ENCODE results near the gene BAHCC1.
A peak's percentile ranks its signal among the peaks of the same experiment; 100 is the strongest.

BAHCC1 gene

GRCh38 chr17:81367171-81367570 lies 28.1 kb upstream of the BAHCC1 start:
- DNase-seq (ENCODE audit: low read depth, low spot score) = no peak

GRCh38 chr17:81368161-81369022 lies 26.9 kb upstream of the BAHCC1 start:
- DNase-seq (ENCODE audit: low read depth, low spot score) = no peak

GRCh38 chr17:81370294-81370693 lies 25.0 kb upstream of the BAHCC1 start:
- DNase-seq (ENCODE audit: low read depth, low spot score) = no peak

GRCh38 chr17:81371910-81372760 lies 23.1 kb upstream of the BAHCC1 start:
- peak; percentile 63 for DNase-seq (ENCODE audit: low read depth, low spot score)

GRCh38 chr17:81373536-81374160 lies 21.6 kb upstream of the BAHCC1 start:
- DNase-seq (ENCODE audit: low read depth, low spot score) = no peak

GRCh38 chr17:81374890-81375289 lies 20.4 kb upstream of the BAHCC1 start:
- DNase-seq (ENCODE audit: low read depth, low spot score) = no peak

GRCh38 chr17:81376946-81377714 lies 18.1 kb upstream of the BAHCC1 start:
- DNase-seq (ENCODE audit: low read depth, low spot score) = no peak

- no peak for DNase-seq (ENCODE audit: low read depth, low spot score)
Observed at GRCh38 chr17:81378941-81379511, 16.2 kb upstream of the BAHCC1 start.

GRCh38 chr17:81379523-81379942 lies 15.7 kb upstream of the BAHCC1 start:
- DNase-seq (ENCODE audit: low read depth, low spot score) = no peak

- no peak for DNase-seq (ENCODE audit: low read depth, low spot score)
Observed at GRCh38 chr17:81380131-81380530, 15.1 kb upstream of the BAHCC1 start.

GRCh38 chr17:81380666-81381518 lies 14.4 kb upstream of the BAHCC1 start:
- DNase-seq (ENCODE audit: low read depth, low spot score) = no peak

GRCh38 chr17:81381632-81382577 lies 13.4 kb upstream of the BAHCC1 start:
- no peak for DNase-seq (ENCODE audit: low read depth, low spot score)

- DNase-seq (ENCODE audit: low read depth, low spot score) = no peak
Observed at GRCh38 chr17:81382851-81383250, 12.4 kb upstream of the BAHCC1 start.

- DNase-seq (ENCODE audit: low read depth, low spot score) = no peak
Observed at GRCh38 chr17:81383504-81384421, 11.5 kb upstream of the BAHCC1 start.

- DNase-seq (ENCODE audit: low read depth, low spot score) = no peak
Observed at GRCh38 chr17:81384929-81385319, 10.3 kb upstream of the BAHCC1 start.

- no peak for DNase-seq (ENCODE audit: low read depth, low spot score)
Observed at GRCh38 chr17:81385320-81386111, 9.7 kb upstream of the BAHCC1 start.

GRCh38 chr17:81386141-81386645 lies 9.1 kb upstream of the BAHCC1 start:
- DNase-seq (ENCODE audit: low read depth, low spot score) = peak; percentile 44
